ENCODE data around the gene TTC38.

Gene TTC38

GRCh38 chr22:46286006-46286405 is 18.2 kb downstream of the TTC38 start:
- H3K9me3 ChIP-seq (ENCODE audit: control insufficient read depth, insufficient read depth, low read depth, low read length) = no peaks in the 10 kb centered on the region
- no peak overlapping the region for H3K4me3 ChIP-seq (ENCODE audit: low read depth, low read length)
- no peak for TF ChIP-seq KLF8 (tag by site-specific recombination; IDR thresholded peaks at IDR 0.05)
- no peak for TF ChIP-seq ZNF645 (tag by site-specific recombination; IDR thresholded peaks at IDR 0.05)
- no peak for TF ChIP-seq ZNF501 (tag by site-specific recombination; IDR thresholded peaks at IDR 0.05)
- no peak for TF ChIP-seq HOXC10 (CRISPR knock-in tag; IDR thresholded peaks at IDR 0.05)
- no peak for TF ChIP-seq ZNF701 (tag by site-specific recombination; IDR thresholded peaks at IDR 0.05)
- no peak for TF ChIP-seq ZNF433 (tag by site-specific recombination; IDR thresholded peaks at IDR 0.05; ENCODE audit: low read depth)
- TF ChIP-seq GLI2 (tag by site-specific recombination; IDR thresholded peaks at IDR 0.05; ENCODE audit: borderline replicate concordance, low read depth) = no peak
- no peak for TF ChIP-seq ZNF560 (tag by site-specific recombination; IDR thresholded peaks at IDR 0.05; ENCODE audit: borderline replicate concordance)
- TF ChIP-seq ZNF324 (tag by site-specific recombination; IDR thresholded peaks at IDR 0.05) = no peak
- no peak for TF ChIP-seq ZNF585B (tag by site-specific recombination; IDR thresholded peaks at IDR 0.05)
- TF ChIP-seq ZBTB7A (tag by site-specific recombination; IDR thresholded peaks at IDR 0.05; ENCODE audit: low read depth) = no peak
- TF ChIP-seq ZNF558 (tag by site-specific recombination; IDR thresholded peaks at IDR 0.05) = no peak
- TF ChIP-seq ZEB2 (tag by site-specific recombination; IDR thresholded peaks at IDR 0.05) = no peak
- TF ChIP-seq TSHZ1 (tag by site-specific recombination; IDR thresholded peaks at IDR 0.05; ENCODE audit: borderline replicate concordance) = no peak
- TF ChIP-seq MZF1 (tag by site-specific recombination; IDR thresholded peaks at IDR 0.05; ENCODE audit: borderline replicate concordance) = no peak
- TF ChIP-seq ZNF2 (tag by site-specific recombination; IDR thresholded peaks at IDR 0.05) = no peak
- TF ChIP-seq ZNF658 (tag by site-specific recombination; IDR thresholded peaks at IDR 0.05) = no peak
- no peak for TF ChIP-seq ZNF169 (tag by site-specific recombination; IDR thresholded peaks at IDR 0.05)
- TF ChIP-seq CTCF (tag by site-specific recombination; IDR thresholded peaks at IDR 0.05) = no peak
- no peak for TF ChIP-seq ZBTB10 (tag by site-specific recombination; IDR thresholded peaks at IDR 0.05)
- peaks cover 18 to 96% of the 10 kb centered on the region in 2 experiments; a peak in 2 of 3 replicates for H3K36me3 ChIP-seq (ENCODE audit: control insufficient read depth in 2 of 2, insufficient read depth in 1 of 2, low read length in 2 of 2)
- H3K4me1 ChIP-seq (ENCODE audit: control insufficient read depth, insufficient read depth, low read length) = no peaks in the 10 kb centered on the region
- ChIA-PET POLR2A (interaction anchor here (0.6 to 1.6 kb wide), 6 partner anchors 9 to 169 kb away, joined by 3 to 7 read pairs (median 4); partner anchors contain the start of gene GTSE1), CTCF (interaction anchor here (0.6 kb wide), 1 partner anchor 82 kb away, joined by 3 read pairs; no protein-coding TSS in a partner anchor)
- H3K27ac ChIP-seq (ENCODE audit: extremely low read depth, low read depth, low read length) = no peak overlapping the region
